Measurements from ENCODE around the gene ZNF232.
"Not testable (repeated sequence)": the region's sequence is repeated elsewhere in the genome, so short reads cannot be mapped to it uniquely, and the experiment has no call there.

Gene ZNF232

GRCh38 chr17:5111402-5112204 is at the start of gene ZNF232:
Gene ZNF232, minus strand, starts transcription at chr17:5111878. Its CDS starts 56 bp downstream, at chr17:5111822.
- peak; percentile 38 for DNase-seq (ENCODE audit: low read depth, low spot score)
- ChIA-PET CTCF (interaction anchor here (0.6 to 0.7 kb wide), 2 partner anchors 448 to 1800 kb away, joined by 3 read pairs; no protein-coding TSS in a partner anchor), POLR2A (no interaction called here)
- no peak for TF ChIP-seq CTCF (IDR thresholded peaks at IDR 0.05; ENCODE audit: insufficient read depth, low read length, missing control alignments)
- H3K4me3 ChIP-seq (ENCODE audit: low read depth, low read length) = peak within 1 kb of the TSS; percentile 95

- CTCF ChIA-PET; H3K4me3 ChIP-seq (ENCODE audit: low read depth, low read length); POLR2A ChIA-PET; DNase-seq (ENCODE audit: low read depth, low spot score): not testable (repeated sequence)
These were observed 49.0 kb upstream of the ZNF232 start for GRCh38 chr17:5160702-5161101.

GRCh38 chr17:5146122-5146521 is 34.4 kb upstream of the ZNF232 start:
- CTCF ChIA-PET; DNase-seq (ENCODE audit: low read depth, low spot score); POLR2A ChIA-PET; H3K4me3 ChIP-seq (ENCODE audit: low read depth, low read length): not testable (repeated sequence)

- POLR2A ChIA-PET; H3K4me3 ChIP-seq (ENCODE audit: low read depth, low read length); CTCF ChIA-PET; DNase-seq (ENCODE audit: low read depth, low spot score): not testable (repeated sequence)
These were observed 31.2 kb upstream of the ZNF232 start for GRCh38 chr17:5142877-5143276.

GRCh38 chr17:5139458-5139732 is 27.7 kb upstream of the ZNF232 start:
- ChIA-PET POLR2A (no interaction called here), CTCF (no interaction called here)
- no peak for TF ChIP-seq CTCF (IDR thresholded peaks at IDR 0.05; ENCODE audit: insufficient read depth, low read length, missing control alignments)

GRCh38 chr17:5138616-5139457 is 27.2 kb upstream of the ZNF232 start:
- no peak overlapping the region for H3K4me3 ChIP-seq (ENCODE audit: low read depth, low read length)
- ChIA-PET CTCF (no interaction called here), POLR2A (no interaction called here)
- no peak for DNase-seq (ENCODE audit: low read depth, low spot score)
- no peak for TF ChIP-seq CTCF (IDR thresholded peaks at IDR 0.05; ENCODE audit: insufficient read depth, low read length, missing control alignments)

More at GRCh38 chr17:5139458-5139732, 27.7 kb upstream of the ZNF232 start:
- H3K4me3 ChIP-seq (ENCODE audit: low read depth, low read length) = no peak overlapping the region
- DNase-seq (ENCODE audit: low read depth, low spot score) = no peak

GRCh38 chr17:5138198-5138544 is 26.5 kb upstream of the ZNF232 start:
- POLR2A ChIA-PET; CTCF ChIA-PET; DNase-seq (ENCODE audit: low read depth, low spot score): not testable (repeated sequence)

GRCh38 chr17:5137511-5138197 is 26.0 kb upstream of the ZNF232 start:
- CTCF ChIA-PET; DNase-seq (ENCODE audit: low read depth, low spot score); H3K4me3 ChIP-seq (ENCODE audit: low read depth, low read length); POLR2A ChIA-PET: not testable (repeated sequence)

More at GRCh38 chr17:5138198-5138544, 26.5 kb upstream of the ZNF232 start:
- H3K4me3 ChIP-seq (ENCODE audit: low read depth, low read length) = not testable (repeated sequence)

GRCh38 chr17:5136580-5137412 is 25.1 kb upstream of the ZNF232 start:
- DNase-seq (ENCODE audit: low read depth, low spot score); POLR2A ChIA-PET; CTCF ChIA-PET; H3K4me3 ChIP-seq (ENCODE audit: low read depth, low read length): not testable (repeated sequence)

Data from AG04449 (cell line).